ENCODE measurements around the gene POLR2L.

POLR2L gene

GRCh38 chr11:869399-870126 is 27.2 kb upstream of the POLR2L start:
- DNase-seq (ENCODE audit: low read depth in 1 of 2, low spot score in 1 of 2), result no peak

DNA sequence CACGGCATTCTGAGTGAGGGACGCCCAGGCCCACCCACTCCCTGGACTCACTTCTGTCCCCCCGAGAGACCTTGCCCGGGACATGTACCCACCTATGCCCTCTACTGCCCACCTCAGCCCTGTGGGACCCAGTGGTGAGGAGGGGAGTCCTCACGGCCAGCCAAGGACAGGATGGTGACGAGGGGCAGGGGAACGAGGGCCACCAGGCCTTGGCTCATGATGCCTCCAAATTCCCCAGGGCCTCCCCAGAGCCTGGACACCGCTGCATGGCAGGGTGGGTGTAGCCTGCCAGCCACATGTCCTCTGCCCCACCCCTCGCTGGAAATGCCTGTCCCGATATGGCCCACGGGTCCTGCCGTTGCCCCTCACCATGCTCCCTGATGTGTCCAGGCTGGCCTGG is 26.5 kb upstream of the POLR2L start:
- no peak for DNase-seq (ENCODE audit: low read depth in 1 of 2, low spot score in 1 of 2)

DNA sequence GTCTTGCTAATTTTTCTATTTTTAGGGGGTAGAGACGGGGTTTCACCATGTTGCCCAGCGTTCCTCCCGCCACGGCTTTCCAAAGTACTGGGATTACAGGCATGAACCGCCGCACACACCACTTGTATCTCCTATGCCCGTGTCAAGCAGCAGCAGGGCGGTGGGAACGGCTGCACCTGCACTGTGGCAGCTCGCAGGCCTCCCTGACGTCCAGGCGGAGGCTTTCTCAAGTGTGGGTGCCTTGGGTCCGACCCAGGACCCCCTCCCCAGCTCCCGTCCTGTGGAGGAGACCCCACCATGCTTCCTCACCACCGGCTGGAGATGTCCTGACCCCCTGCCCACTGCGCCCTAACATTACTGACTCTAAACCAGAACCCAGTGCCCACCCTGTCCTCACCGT is 26.1 kb upstream of the POLR2L start:
- DNase-seq (ENCODE audit: low read depth in 1 of 2, low spot score in 1 of 2), result no peak

DNA sequence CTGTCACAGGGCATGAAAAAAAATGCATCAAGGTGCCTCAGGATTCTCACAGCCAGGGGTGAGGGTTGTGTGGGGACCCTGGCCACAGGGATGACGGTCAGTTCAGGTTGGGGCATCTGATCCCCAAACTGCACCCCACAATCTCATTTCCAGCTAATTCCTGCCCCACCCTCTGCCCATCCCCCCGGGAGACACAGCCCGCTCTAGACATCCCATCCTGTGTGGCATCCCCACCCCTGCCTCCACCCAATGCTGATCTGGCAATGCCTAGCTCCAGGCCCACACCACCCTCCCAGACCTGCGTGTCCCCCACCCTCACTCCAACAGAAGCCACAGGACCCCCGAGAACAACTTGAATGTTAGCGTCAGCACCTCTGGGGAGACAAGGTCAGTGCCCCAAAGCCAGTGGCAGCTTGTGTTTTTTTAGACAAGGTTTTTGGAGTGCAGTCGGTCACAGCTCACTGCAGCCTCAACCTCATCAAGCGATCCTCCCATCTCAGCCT is 25.6 kb upstream of the POLR2L start:
- DNase-seq (ENCODE audit: low read depth in 1 of 2, low spot score in 1 of 2), result no peak

GRCh38 chr11:866481-866880 is 24.2 kb upstream of the POLR2L start:
- no peak for DNase-seq (ENCODE audit: low read depth in 1 of 2, low spot score in 1 of 2)

DNA sequence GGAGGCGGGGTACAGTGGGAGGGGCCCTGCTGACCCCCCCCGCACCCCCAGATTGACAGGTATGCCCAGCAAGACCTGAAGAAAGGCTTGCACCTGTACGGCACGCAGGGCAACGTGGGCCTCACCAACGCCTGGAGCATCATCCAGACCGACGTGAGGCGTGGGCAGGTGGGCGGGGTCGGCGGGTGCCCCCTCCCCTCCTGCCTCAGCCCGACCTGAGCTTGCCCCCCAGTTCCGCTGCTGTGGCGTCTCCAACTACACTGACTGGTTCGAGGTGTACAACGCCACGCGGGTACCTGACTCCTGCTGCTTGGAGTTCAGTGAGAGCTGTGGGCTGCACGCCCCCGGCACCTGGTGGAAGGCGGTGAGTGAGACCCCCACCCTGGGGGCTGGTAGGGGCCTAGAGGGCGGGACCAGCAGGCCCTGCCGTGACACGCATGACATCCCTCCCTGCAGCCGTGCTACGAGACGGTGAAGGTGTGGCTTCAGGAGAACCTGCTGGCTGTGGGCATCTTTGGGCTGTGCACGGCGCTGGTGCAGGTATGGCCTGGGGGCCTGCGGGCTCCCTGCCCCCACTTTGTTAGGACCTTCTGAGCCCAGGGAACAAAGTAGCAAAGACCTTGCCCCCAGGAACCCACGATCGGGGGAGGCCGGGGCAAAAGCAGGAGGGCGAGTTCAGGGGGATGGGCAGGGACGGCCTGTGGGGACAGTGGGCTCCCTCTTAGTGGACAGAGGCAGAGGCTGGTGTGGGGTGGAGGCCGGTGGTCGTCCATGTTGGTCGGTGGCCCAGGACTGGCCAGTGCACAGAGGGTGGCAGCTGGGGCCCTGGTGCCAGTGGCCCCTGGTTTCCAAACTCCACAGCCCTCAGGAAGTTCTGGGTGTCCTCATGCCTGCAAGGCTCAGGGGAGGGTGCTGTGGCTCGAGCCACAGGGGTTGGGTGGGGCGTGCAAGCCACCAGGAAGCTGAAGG is 23.4 kb upstream of the POLR2L start:
- DNase-seq (ENCODE audit: low read depth in 1 of 2, low spot score in 1 of 2), result no peak

DNA sequence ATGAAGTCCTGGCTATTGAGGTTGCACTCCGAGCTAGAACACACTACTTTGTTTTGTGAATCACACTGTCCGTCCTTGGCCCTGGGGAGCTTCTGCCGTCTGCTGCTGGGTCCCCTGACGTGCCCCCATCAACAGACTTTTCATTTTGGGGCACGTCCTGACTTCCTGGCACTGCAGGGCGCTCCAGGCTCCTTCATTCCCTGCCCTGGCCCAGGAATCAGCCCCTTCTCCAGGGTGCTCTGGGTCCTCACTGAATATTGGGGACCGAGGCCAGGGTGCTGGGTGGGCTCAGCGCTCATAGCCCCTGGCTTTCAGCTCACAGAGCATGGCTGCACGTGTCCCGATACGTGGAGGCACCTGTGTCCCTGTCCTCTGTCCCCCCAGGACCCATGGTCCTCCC is 22.6 kb upstream of the POLR2L start:
- DNase-seq (ENCODE audit: low read depth in 1 of 2, low spot score in 1 of 2), result no peak

- DNase-seq (ENCODE audit: low read depth in 1 of 2, low spot score in 1 of 2), result no peak
These were observed 21.8 kb upstream of the POLR2L start for GRCh38 chr11:863910-864827.

GRCh38 chr11:863023-863909 is 20.9 kb upstream of the POLR2L start:
- no peak for DNase-seq (ENCODE audit: low read depth in 1 of 2, low spot score in 1 of 2)

DNA sequence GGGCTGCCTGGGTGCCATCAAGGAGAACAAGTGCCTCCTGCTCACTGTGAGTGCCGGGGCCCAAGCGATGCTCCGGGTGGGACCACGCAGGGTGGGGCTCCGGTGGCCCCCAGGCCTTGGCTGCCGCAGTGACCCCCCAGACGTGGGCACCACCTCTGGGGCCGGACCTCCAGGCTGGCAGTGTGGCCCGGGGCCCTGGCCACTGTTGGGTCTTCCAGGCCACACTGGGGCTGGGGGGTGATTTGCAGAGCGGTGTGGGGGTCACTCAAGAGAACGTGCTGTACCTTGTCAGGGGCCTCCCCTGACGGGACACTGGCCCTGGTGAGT is 20.3 kb upstream of the POLR2L start:
- DNase-seq (ENCODE audit: low read depth in 1 of 2, low spot score in 1 of 2), result no peak

- no peak for DNase-seq (ENCODE audit: low read depth in 1 of 2, low spot score in 1 of 2)
These were observed 19.8 kb upstream of the POLR2L start for GRCh38 chr11:862081-862661.

- no peak for DNase-seq (ENCODE audit: low read depth in 1 of 2, low spot score in 1 of 2)
These were observed 18.8 kb upstream of the POLR2L start for GRCh38 chr11:861105-861479.

DNA sequence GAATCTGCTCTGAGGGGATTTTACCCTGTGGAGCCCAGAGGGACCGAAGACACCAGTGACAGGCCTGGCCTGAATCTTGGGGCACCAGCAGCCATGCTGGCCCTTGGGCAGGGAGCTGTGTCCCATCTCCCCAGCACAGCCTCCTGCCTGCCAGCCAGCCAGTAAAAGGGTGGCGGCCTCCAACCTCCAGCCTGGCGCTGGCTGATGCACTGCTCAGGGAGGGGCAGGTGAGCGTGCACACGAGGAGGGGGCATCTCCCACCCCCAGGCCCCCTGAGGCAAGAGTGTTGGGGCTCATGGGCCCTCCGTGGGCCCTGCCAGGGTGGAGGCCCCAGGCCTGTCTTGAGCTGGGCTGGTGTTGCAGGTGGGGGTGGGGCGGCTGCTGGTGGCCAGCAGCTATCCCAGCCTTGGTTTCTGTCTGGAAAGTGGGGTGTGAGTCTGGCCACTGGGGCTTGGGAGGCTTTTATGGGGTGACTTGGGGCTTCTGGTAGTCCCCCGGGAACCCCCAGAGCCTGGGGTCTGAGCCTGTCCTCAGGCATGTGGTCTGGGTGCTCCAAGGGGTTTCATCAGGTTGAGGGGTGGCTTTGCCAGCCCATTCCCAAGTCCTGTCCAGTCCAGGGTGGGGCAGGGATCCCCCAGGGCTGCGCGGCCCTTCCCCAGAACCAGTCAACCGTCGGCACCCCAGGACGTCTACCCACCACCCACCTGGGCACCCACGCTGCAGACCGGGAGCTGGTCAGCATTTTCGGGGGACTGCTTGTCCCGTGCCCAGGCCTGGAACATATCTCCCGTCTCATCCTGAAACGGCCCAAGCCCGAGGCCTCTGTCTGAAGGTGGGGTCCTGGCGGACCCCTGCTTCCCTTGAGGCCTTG is 18.1 kb upstream of the POLR2L start:
- DNase-seq (ENCODE audit: low read depth in 1 of 2, low spot score in 1 of 2), result no peak

DNA sequence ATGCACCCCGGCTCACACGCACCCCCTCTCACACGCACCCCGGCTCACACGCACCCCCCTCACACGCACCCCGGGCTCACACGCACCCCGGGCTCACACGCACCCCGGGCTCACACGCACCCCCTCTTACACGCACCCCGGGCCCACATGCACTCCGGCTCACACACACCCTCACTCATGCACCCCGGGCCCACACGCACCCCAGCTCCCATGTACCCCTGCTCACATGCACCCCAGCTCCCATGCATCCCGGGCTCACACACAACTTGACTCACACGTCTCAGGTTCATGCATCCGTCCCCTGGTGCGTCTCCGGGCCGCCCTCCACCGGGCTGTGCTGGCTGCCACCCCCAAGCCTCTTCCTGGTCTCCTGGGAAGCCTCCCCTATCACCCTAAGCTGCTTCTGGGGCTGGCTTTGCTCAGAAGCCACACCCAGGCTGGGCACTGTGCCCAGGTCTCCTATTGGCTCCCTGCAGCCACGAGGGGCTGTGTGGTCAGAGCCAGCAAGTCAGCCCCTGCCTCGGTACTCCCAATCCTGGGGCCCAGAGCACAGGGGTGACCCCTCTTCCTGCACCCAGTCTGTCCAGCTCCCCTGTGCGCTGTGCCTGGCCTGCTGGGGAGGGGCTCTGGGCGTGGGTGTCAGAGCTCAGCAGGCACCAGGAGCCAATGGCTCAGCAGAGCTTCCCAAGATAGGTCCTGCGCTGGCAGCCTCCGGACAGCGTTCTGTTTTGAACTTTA is 17.2 kb upstream of the POLR2L start:
- no peak for DNase-seq (ENCODE audit: low read depth in 1 of 2, low spot score in 1 of 2)

- DNase-seq (ENCODE audit: low read depth in 1 of 2, low spot score in 1 of 2), result no peak
These were observed 16.5 kb upstream of the POLR2L start for GRCh38 chr11:858762-859339.

DNA sequence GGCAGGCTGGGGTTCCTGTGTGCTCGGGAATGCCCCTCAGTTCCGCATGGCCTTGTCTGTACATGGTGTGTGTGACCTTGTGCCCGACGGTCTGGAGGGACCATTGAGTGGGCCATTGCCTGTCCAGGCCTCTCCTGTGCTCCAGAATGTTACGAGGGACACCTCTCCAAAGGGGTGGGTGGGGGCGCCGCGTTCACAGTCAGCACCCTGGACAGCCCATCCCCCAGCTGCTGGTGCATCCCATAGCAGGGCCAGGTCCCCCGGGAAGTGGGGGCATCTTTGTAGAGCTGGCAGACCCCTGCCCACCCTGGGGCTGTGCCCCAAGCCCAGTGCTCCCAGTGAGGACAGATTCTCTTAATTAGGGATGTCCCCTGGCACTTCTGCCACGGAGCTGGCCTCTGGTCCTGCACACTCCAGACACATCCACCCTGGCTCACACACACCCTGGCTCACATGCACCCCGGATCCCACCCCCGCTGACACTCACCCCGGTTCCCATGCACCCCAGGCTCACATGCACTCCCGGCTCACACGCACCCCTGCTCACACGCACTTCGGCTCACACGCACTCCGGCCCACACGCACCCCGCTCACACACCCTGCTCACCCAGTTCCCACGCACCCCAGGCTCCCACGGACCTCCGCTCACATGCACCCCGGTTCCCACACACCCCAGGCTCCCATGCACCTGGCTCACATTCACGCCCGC is 15.9 kb upstream of the POLR2L start:
- no peak for DNase-seq (ENCODE audit: low read depth in 1 of 2, low spot score in 1 of 2)

DNA sequence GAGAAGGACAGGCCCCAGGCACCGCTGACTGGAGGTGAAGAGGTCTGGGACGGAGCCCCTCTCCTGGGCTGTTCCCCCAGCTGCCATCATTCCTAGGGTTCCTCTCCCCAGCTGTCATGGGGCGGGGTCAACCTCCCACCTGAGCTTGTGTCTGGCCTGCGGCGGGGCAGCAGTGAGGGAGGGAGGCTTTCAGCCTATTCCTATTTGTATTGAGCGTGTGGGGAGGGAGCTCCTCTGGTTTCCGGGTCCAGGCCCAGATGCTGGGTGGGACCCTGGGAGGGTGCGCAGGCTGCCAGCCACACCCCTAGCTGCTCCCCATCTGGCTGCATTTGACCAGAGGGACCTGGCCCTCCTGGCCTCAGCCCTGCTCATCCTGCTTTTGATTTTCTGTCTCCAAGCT is 14.1 kb upstream of the POLR2L start:
- no peak for DNase-seq (ENCODE audit: low read depth in 1 of 2, low spot score in 1 of 2)
